Uterus (tissue), 4 donors: ENCODE results near the gene LAMB4. TPM values are rescaled to one million over a fixed set of nuclear protein-coding genes. Genes with fewer than 3 reads are reported as not detected.

ENCODE experiments used
- DNase-seq, 2 donors: peaks; one replicate each; pipeline ENCODE4 v3.0.0-alpha.2; 2019 to 2020
- H3K27ac ChIP-seq, 2 donors: fragments of 200-600 bp; sonication (generic); 1 replicate in 1 of 2; 2 replicates in 1 of 2; pipeline ENCODE4 v1.5.1; 2016 to 2018
- H3K27me3 ChIP-seq, 2 donors: fragments of 200-600 bp; sonication (generic); one replicate each; pipeline ENCODE4 v1.5.1; 2018 to 2019; ENCODE audit warnings: control low read depth in 1 of 2
- H3K36me3 ChIP-seq, 2 donors: fragments of 200-600 bp; sonication (generic); one replicate each; pipeline ENCODE4 v1.5.1; 2019; ENCODE audit warnings: control low read depth in 1 of 2
- H3K4me1 ChIP-seq, 2 donors: fragments of 200-600 bp; sonication (generic); one replicate each; pipeline ENCODE4 v1.5.1; 2018 to 2019; ENCODE audit warnings: control low read depth in 1 of 2
- H3K4me3 ChIP-seq, 2 donors: fragments of 200-600 bp; sonication (generic); 1 replicate in 1 of 2; 2 replicates in 1 of 2; pipeline ENCODE4 v1.5.1; 2018 to 2019; ENCODE audit warnings: mild to moderate bottlenecking in 1 of 2
- H3K9me3 ChIP-seq, 2 donors: fragments of 200-600 bp; sonication (generic); one replicate each; pipeline ENCODE4 v1.5.1; 2019; ENCODE audit warnings: control low read depth in 1 of 2
- CTCF ChIP-seq, 4 experiments: fragments of 200-600 bp in 2 of 4; fragments of 450-650 bp in 2 of 4; sonication (generic) in 2 of 4; IDR thresholded peaks; one replicate each; pipeline ENCODE4 v1.5.1; 2016 to 2019; ENCODE audit warnings: antibody characterized with exemption in 4 of 4, mild to moderate bottlenecking in 2 of 4, moderate library complexity in 1 of 4
- POLR2A ChIP-seq, 2 donors: fragments of 450-650 bp; IDR thresholded peaks; one replicate each; pipeline ENCODE4 v1.6.1; 2016; ENCODE audit warnings: antibody characterized with exemption in 2 of 2, mild to moderate bottlenecking in 1 of 2, moderate library complexity in 1 of 2
- intact Hi-C: fragments of 100-400 bp; cut with DNase I; formaldehyde crosslinking; loops from one replicate; pipeline ENCODE4 v1.15.1; 2023; ENCODE audit warnings: low total_unique reads
- total RNA-seq, 4 donors: library from RNA; depleted of rRNA in 3 of 4; stranded (reverse); fragments of >200 nt in 3 of 4; gene quantifications; one replicate each; pipeline versions ENCODE4 v1.1.0 to v1.2.4, GENCODE V29; 2014 to 2023
- donor health status: DM: yes; HTN: yes; CAD: no.

Gene LAMB4
- total RNA-seq, 4 donors from 2014 or later, result 0.59 to 0.90 TPM; not detected in 2

DNA sequence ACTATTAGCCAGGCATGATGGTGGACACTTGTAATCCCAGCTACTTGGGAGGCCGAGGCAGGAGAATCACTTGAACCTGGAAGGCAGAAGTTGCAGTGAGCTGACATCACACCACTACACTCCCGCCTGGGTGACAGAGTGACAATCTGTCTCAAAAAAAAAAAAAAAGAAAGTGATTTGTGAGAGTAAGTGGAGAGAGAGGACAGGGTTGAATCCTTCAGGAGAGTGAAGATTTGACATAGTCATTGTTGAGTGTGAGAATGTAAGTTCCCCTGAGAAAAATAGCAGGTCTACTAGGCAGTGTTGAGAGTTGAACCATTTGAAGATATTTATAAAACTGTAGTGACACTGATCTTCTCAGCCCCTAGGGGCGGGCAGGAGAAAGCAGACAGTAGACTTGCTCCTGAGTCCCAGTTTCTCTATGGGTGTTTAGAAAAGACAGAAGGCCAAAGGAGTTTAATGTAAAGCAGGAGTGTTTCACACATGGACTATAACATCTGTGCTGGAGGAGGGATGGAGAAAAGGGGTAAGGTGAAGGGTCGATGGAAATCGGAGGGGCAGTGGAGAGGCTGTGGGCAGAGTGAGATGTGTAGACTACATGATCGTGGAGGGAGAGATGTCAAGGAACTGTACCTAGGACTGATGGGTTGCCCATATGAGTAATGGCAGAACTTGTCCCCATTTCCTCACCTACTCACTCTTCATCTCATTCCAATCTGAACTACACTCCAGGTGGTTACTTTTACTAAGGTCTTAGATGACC is 13.7 kb upstream of the LAMB4 start:
- H3K9me3 ChIP-seq, result no peaks in the 10 kb centered on the region
- TF ChIP-seq CTCF (IDR thresholded peaks at IDR 0.05), result no peak
- no peak for TF ChIP-seq POLR2A (IDR thresholded peaks at IDR 0.05)
- H3K4me1 ChIP-seq, result no peaks in the 10 kb centered on the region
- no peak overlapping the region for H3K4me3 ChIP-seq
- no peaks in the 10 kb centered on the region for H3K27me3 ChIP-seq
- no peak for DNase-seq
- no peaks in the 10 kb centered on the region for H3K36me3 ChIP-seq
- intact Hi-C loops, result no loop called here
- no peak overlapping the region for H3K27ac ChIP-seq

DNA sequence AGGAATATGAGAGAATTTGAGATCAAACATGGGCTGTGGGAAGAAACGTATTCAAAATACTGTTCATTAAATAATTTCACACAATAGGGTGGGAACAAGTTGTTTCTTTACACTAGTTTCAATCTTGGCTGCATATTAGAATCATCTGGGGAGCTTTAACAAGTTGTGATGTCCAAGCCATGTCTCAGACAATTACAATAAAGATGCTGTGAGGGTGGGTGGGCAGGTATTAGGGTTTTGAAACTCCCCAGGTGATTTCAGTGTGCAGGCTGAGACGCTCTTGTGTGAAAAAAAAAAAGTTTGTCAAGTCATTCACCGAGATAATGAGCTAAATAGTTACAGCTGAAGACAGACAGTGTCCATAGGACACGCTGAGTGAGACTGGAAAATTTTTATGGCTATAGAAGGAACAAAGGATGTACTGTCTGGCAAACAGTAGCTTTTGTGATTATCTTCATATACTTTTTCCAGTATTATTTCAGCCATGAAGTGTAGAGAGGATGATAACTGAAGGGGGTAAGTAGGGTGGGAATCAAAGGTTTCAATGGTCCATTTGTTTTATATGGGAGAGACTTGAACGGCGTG is 12.6 kb upstream of the LAMB4 start:
- Histone ChIP-seq H3K36me3 (no peaks in the 10 kb centered on the region), H3K4me1 (no peaks in the 10 kb centered on the region), H3K27me3 (no peaks in the 10 kb centered on the region), H3K9me3 (no peaks in the 10 kb centered on the region), H3K4me3 (no peak overlapping the region), H3K27ac (no peak overlapping the region)
- DNase-seq, result no peak
- intact Hi-C loops, result no loop called here
- TF ChIP-seq POLR2A (IDR thresholded peaks at IDR 0.05) (no peak), CTCF (IDR thresholded peaks at IDR 0.05) (no peak)

DNA sequence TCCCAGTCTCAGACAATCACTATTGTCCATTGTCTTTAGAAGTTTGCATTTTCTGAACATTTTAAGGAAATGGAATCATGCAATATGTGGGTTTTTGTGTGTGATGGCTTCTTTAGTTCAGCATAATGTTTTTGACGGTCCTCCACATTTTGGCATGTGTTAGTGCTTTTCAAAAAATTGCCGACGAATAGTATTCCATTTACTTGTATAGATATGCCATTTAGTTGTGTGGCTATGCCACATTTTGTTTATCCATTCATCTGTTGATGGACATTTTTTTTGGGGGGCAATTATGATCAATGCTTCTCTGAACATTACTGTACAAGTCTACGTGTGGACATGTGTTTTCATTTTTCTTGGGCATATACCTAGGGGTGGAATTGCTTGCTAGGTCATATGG is 12.0 kb upstream of the LAMB4 start:
- Histone ChIP-seq H3K4me1 (no peaks in the 10 kb centered on the region), H3K4me3 (no peak overlapping the region), H3K36me3 (no peaks in the 10 kb centered on the region), H3K27ac (no peak overlapping the region), H3K9me3 (no peaks in the 10 kb centered on the region), H3K27me3 (no peaks in the 10 kb centered on the region)
- no peak for DNase-seq
- TF ChIP-seq POLR2A (IDR thresholded peaks at IDR 0.05) (no peak), CTCF (IDR thresholded peaks at IDR 0.05) (no peak)
- intact Hi-C loops, result no loop called here

- no peaks in the 10 kb centered on the region for H3K9me3 ChIP-seq
- TF ChIP-seq CTCF (IDR thresholded peaks at IDR 0.05) (no peak), POLR2A (IDR thresholded peaks at IDR 0.05) (no peak)
- H3K36me3 ChIP-seq, result no peaks in the 10 kb centered on the region
- H3K27ac ChIP-seq, result no peak overlapping the region
- no peaks in the 10 kb centered on the region for H3K4me1 ChIP-seq
- DNase-seq, result no peak
- H3K4me3 ChIP-seq, result no peak overlapping the region
- H3K27me3 ChIP-seq, result no peaks in the 10 kb centered on the region
- intact Hi-C loops, result no loop called here
Observed at GRCh38 chr7:108140671-108141070, 10.5 kb upstream of the LAMB4 start.

DNA sequence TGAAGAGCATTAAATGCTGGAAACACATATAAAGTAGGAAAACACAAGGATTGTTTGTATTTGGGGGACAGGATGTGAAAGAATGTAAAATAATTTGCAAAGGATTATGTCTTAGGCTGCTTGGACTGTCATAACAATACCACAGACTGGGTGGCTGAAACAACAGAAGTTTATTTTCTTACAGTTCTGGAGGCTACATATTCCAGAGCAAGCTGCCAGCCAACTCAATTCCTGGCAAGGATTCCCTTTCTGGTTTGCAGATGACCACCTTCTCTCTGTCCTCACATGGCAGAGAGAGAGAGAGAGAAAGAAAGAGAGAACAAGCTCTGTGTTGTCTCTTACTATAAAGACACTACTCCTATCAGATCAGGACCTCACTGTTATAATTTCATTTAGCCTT is 8.8 kb upstream of the LAMB4 start:
- H3K27ac ChIP-seq, result no peak overlapping the region
- intact Hi-C loops, result no loop called here
- TF ChIP-seq POLR2A (IDR thresholded peaks at IDR 0.05), result no peak
- TF ChIP-seq CTCF (IDR thresholded peaks at IDR 0.05), result no peak
- no peak overlapping the region for H3K4me3 ChIP-seq
- no peak for DNase-seq
- H3K4me1 ChIP-seq, result no peaks in the 10 kb centered on the region
- no peaks in the 10 kb centered on the region for H3K27me3 ChIP-seq
- H3K9me3 ChIP-seq, result no peaks in the 10 kb centered on the region
- H3K36me3 ChIP-seq, result no peaks in the 10 kb centered on the region
